Stimulated activated CD8-positive, alpha-beta memory T cell treated with anti-CD3 and anti-CD28 coated beads, Interleukin-7, amount 100 ng/mL, for 24 hours (primary cell): ENCODE data around the gene CSF1.
"Not testable (repeated sequence)": the region's sequence is repeated elsewhere in the genome, so short reads cannot be mapped to it uniquely, and the experiment has no call there.

Experiments used
- DNase-seq: peaks from one replicate; pipeline ENCODE4 v3.0.0-alpha.2; 2020; ENCODE audit warnings: low read depth

Gene CSF1

DNA sequence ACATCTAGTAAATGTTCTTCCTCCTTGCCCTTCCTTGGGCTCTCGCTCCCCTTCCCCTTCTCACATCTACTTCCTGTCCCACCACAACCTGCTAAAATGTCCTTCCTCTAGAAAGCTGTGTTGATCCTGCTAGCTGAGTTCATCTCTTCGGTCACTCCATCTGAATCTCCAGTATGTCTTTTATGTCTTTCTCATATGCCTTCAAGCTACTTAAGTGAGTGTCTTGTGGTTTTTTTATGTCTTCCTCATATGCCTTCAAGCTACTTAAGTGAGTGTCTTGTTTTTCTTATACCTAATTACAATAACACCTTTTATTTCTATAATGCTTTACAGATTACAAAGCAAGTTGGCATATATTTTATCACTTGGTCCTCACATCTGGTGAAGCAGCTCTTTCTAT lies 33.9 kb downstream of the CSF1 start:
- no peak for DNase-seq

GRCh38 chr1:109946511-109946910 lies 35.9 kb downstream of the CSF1 start:
- DNase-seq: no peak

DNA sequence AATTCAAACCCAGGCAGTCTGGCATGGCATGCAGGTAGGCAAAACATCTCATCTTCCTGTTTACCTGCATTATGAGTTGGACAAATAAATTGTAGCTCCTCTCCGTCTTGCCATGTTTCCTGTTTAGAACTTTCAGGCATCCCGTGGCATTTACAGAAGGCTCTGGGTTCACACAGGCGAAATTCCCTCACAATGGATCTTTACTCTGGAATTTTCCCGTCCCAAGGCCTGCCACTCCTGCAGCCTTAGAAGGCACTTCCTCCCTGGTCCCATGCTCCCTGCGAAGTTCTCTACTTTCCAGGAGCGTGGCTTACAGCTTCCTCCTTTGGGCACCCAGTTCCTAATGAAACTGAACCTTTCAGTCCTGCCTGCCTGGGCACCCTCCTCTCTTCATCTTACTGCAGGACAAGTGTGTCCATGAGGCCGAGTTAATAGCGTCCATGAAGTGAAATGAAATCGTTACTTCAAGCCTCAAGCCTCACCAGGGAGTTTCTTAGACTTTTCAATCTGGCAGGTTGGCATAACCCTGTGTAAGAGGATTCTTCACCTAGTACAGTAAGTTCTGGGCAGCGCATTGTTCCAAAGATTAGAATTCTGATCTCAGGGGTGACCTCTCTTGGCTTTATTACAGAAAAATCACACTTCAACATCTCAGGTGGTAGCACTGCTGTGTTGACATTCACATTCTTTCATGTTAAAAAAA lies 37.1 kb downstream of the CSF1 start:
- DNase-seq: no peak

DNA sequence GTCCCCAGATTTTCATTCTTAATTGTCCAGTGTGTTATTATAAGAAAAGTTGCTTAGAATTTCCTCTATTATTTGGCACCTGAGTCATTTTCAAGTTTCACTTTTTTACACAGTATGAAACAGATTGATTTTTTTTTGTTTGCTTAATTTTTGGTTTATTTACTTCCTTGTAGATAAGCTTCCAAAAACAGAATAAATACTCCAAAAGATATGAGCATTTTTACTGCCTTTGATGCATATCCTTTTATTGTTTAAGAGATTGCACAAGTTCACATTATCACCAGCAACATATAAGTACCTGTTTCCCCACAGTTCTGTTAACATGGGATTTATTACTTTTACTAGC lies 37.6 kb downstream of the CSF1 start:
- no peak for DNase-seq

DNA sequence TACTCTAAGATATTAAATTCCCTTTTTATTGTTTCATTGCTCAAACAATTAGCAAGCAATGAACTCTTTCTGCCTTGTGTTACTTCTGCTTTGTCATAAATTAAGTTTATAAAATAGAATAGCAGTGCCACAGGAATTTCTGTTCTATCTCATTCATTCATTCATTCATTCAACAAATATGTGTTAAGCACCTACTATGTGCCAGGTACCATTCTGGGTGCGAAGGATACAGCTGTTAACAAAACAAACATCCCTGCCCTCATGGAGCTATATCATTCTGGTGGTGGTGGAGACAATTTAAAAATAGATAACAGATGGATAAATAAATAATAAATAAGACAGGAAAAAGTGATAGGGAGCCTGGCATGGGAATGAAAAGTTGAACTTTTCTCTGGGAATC lies 39.4 kb downstream of the CSF1 start:
- no peak for DNase-seq

DNA sequence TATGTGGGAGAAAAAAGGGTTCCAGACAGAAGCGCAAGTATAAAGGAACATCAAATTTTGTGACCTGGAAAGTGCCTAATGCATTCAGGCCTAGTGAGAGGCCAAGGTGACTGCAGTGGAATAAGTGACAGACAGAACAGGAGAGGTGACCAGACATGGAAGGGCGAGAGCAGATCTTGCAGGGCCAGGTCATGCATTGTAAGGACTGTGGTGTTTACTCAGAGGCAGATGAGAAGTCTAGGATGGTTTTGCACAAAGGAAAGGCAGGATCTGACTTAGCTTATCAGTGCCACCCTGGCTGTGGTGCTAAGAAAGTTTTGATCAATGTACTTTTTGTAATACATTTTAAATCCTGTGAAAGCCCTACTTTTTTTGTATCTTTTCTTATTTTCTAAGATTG lies 39.9 kb downstream of the CSF1 start:
- DNase-seq: no peak

- not testable (repeated sequence) for DNase-seq
These were observed 40.9 kb downstream of the CSF1 start for GRCh38 chr1:109951501-109951900.

GRCh38 chr1:109954041-109954512 lies 43.4 kb downstream of the CSF1 start:
- no peak for DNase-seq

DNA sequence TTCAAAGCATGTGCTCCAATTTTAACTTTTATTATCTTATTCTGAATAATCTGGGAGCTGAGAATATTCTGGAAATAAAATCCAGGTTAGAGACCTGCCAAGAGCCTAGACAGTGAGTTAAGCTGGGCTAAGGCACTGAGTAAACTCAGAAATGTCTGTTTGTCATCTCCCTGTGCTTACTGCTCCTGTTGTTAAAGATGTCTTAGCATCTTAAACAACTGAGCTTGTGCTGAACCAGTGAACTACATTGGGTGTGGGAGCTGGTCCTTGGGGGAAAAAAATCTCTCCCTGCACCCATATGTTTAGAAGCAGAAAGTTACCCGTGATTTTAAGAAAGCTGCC lies 49.0 kb downstream of the CSF1 start:
- no peak for DNase-seq

DNA sequence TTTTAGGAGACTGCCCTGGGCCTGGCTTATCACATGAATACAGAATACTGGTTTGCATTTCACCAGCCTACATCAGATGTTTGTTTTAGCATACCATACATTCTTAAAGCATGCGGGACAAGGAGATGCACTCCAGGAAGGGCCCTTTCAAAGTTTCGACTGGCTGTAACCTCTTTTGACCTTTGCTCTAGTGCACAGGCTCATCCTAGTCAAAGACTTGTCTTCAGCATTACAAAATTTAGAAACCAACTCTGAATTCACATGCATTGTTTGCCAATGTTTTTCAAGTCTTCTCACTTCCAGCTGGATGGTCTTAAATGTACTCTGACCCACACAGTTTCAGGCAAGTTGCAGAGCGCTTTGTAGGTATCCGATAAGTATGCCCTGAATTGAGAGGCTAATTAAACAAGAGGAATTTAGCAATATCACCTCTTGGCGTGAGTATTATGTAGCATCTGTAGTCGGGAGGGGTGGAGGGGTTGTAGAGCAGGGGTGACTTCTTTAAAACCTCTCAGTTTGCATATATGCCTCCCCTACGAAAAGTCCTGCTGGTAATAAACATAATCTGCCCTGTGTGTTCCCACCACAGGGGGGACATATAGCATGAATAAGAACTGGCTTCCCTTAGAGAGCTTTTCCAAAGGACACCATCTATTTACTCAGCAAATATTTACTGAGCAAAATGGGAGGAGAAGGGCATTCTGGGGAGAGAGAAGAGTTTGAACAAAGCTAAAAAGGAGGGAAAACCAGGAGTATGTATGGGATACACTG lies 49.5 kb downstream of the CSF1 start:
- DNase-seq: no peak

- no peak for DNase-seq
These were observed 50.1 kb downstream of the CSF1 start for GRCh38 chr1:109960745-109961094.

DNA sequence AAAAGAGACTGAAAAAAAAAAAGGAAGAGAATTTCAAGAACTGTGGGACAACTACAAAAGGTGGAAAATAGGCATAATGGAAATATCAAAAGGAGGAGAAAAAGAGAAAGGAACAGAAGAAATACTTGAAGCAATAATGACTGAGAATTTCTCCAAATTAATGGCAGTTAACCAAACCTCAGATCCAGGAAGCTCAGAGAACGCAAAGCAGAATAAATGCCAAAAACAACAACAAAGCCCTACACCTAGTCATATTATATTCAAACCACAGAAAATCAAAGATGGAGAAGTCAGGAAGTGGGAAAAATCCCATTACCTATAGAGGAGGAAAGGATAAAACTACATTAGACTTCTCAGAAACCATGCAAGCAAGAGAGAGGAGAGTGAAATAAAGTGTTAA lies 53.2 kb downstream of the CSF1 start:
- DNase-seq: no peak

- no peak for DNase-seq
These were observed 58.6 kb downstream of the CSF1 start for GRCh38 chr1:109969146-109969829.

DNA sequence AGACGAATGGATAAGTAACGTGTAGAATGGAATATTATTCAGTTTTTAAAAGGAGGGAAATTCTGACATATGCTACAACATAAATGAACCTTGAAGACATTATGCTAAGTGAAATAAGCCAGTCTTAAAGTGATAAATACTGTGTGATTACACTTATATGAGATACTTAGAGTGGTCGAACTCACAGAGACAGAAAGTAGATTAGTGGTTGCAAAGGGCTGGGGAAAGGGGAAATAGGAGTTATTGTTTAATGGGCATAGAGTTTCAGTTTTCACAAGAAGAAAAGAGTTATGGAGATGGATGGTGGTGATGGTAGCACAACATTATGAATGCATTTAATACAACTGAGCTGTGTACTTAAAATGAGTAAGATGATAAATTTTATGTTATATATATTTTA lies 59.3 kb downstream of the CSF1 start:
- DNase-seq: no peak

DNA sequence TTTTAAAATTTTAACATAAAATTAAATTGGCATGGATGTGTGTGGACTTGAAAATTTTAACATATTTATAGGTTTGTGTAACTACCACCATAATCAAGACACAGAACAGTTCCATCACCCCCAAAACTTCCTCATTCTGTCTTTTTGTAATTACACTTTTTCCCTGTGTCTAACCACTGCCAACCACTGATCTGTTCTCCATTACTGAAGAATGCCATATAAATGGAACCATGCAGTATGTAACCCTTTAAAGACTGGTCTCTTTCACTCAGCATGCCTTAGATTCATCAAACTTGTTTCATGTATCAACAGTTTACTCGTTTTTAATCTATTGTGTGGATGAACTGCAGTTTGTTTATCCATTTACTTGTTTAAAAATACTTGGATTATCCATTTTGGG lies 60.9 kb downstream of the CSF1 start:
- DNase-seq: no peak

- DNase-seq: no peak
These were observed 63.5 kb downstream of the CSF1 start for GRCh38 chr1:109974191-109974590.

GRCh38 chr1:109975718-109976117 lies 65.1 kb downstream of the CSF1 start:
- no peak for DNase-seq

GRCh38 chr1:109976762-109977161 lies 66.1 kb downstream of the CSF1 start:
- DNase-seq: no peak

- DNase-seq: no peak
These were observed 66.6 kb downstream of the CSF1 start for GRCh38 chr1:109977225-109977624.

DNA sequence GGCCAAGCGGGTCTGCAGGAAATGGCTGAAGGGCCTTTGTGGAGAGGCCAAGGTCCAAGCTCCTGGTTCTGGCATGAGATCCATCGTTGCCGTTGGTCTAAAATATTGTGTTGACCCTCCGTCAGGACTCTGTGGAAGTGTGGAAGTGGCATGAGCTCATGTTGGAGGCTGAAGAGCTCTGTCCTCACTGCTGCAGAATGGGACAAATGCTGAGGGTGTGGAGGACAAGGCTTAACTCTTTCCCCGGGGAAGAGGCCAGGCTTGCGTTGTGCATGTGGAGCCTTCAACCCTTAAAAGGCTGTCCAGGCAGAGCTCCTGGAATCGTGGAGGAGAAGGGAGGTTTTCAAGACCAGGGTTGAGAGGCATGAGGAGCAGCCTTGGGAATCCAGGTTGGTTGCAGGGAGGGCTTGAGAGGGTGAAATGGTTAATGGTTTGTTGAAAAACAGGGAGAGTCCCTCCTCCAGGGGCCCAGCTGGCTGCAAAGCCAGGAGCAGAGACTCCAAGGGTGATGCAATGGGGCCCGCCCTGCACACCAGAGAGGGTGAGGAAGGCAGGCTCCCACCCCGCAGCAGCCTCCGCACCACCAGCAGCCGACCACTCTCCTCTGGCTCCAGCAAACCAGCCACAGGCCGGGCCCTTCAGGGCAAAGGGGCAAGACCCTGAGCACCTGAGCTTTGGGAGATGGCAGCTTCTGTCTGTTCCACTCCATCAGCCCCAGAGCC lies 67.2 kb downstream of the CSF1 start:
- no peak for DNase-seq

- no peak for DNase-seq
These were observed 68.3 kb downstream of the CSF1 start for GRCh38 chr1:109978761-109979488.

- no peak for DNase-seq
These were observed 68.9 kb downstream of the CSF1 start for GRCh38 chr1:109979489-109980091.
